Hepatocyte (in vitro differentiated cells): Measurements from ENCODE around the gene SERPINE2. TPM values are rescaled to one million over a fixed set of nuclear protein-coding genes. Genes with fewer than 3 reads are reported as not detected.
A peak's percentile ranks its signal among the peaks of the same experiment; 100 is the strongest.

Experiments
- DNase-seq: peaks from one replicate; pipeline ENCODE4 v3.0.0-alpha.2; 2016; ENCODE audit warnings: low spot score
- H2AFZ ChIP-seq: fragments of 200-600 bp; sonication (generic); 2 replicates; pipeline ENCODE4 v1.6.0; 2016; ENCODE audit warnings: antibody characterized with exemption, mild to moderate bottlenecking
- H3K27ac ChIP-seq: fragments of 200-600 bp; sonication (generic); 2 replicates; pipeline ENCODE4 v1.5.1; 2016; ENCODE audit warnings: mild to moderate bottlenecking
- H3K27me3 ChIP-seq: fragments of 200-600 bp; sonication (generic); 2 replicates; pipeline ENCODE4 v1.6.1; 2016
- H3K36me3 ChIP-seq: fragments of 200-600 bp; sonication (generic); replicated peaks from 2 replicates; pipeline ENCODE4 v1.5.1; 2016; ENCODE audit warnings: low read depth; ENCODE audit not compliant: insufficient read depth
- H3K4me1 ChIP-seq: fragments of 200-600 bp; sonication (generic); 2 replicates; pipeline ENCODE4 v1.5.1; 2016; ENCODE audit warnings: mild to moderate bottlenecking, moderate library complexity; ENCODE audit not compliant: insufficient read depth
- H3K4me2 ChIP-seq: fragments of 200-600 bp; sonication (generic); 2 replicates; pipeline ENCODE4 v1.6.0; 2016
- H3K4me3 ChIP-seq: fragments of 200-600 bp; sonication (generic); 2 replicates; pipeline ENCODE4 v1.5.1; 2016; ENCODE audit warnings: mild to moderate bottlenecking
- H3K79me2 ChIP-seq: fragments of 200-600 bp; sonication (generic); 2 replicates; pipeline ENCODE4 v1.6.0; 2017; ENCODE audit warnings: mild to moderate bottlenecking
- H3K9me2 ChIP-seq: fragments of 200-600 bp; sonication (generic); replicated peaks from 2 replicates; pipeline ENCODE4 v1.6.0; 2017; ENCODE audit warnings: mild to moderate bottlenecking; ENCODE audit not compliant: insufficient read depth
- H3K9me3 ChIP-seq: fragments of 200-600 bp; sonication (generic); 2 replicates; pipeline ENCODE4 v1.5.1; 2016; ENCODE audit warnings: low read depth, mild to moderate bottlenecking
- H4K20me1 ChIP-seq: fragments of 200-600 bp; sonication (generic); 2 replicates; pipeline ENCODE4 v1.6.0; 2016; ENCODE audit warnings: mild to moderate bottlenecking; ENCODE audit not compliant: insufficient read depth, poor library complexity, severe bottlenecking
- CTCF ChIP-seq: fragments of 200-600 bp; sonication (generic); IDR thresholded peaks from 2 replicates; pipeline ENCODE4 v1.5.1; 2016; ENCODE audit warnings: antibody characterized with exemption, mild to moderate bottlenecking; ENCODE audit not compliant: poor library complexity
- EZH2 ChIP-seq: fragments of 200-600 bp; sonication (generic); IDR thresholded peaks from 2 replicates; pipeline ENCODE4 v1.6.1; 2016; ENCODE audit warnings: antibody characterized with exemption, mild to moderate bottlenecking, borderline replicate concordance
- EZH2phosphoT487 ChIP-seq: fragments of 200-600 bp; sonication (generic); IDR thresholded peaks from one replicate; pipeline ENCODE4 v1.6.1; 2018; ENCODE audit warnings: antibody characterized with exemption, mild to moderate bottlenecking, low read depth, moderate library complexity; ENCODE audit not compliant: unreplicated experiment, severe bottlenecking
- WGBS: methylation state at CpG from one replicate; pipeline ENCODE4 v1.1.6; 2016; ENCODE audit warnings: low lambda C conversion rate; ENCODE audit errors: missing lambda C conversion rate; 5-methylcytosine and 5-hydroxymethylcytosine counted together
- polyA plus RNA-seq: library from polyadenylated mRNA; unstranded; fragments of >200 nt; fragmentation: Nextera tagmentation; extraction: Ambion mirVana; gene quantifications from 2 replicates; pipeline ENCODE4 v1.2.1, GENCODE V29; 2016
- total RNA-seq: library from RNA; depleted of rRNA; stranded (reverse); fragments of >200 nt; gene quantifications from 2 replicates; pipeline ENCODE4 v1.2.3, GENCODE V29; 2014

Gene SERPINE2
- total RNA-seq (153 and 186 TPM in 2 replicates), polyA plus RNA-seq (394 and 427 TPM in 2 replicates)

GRCh38 chr2:224039080-224039769, at the start of gene SERPINE2:
TSS of gene SERPINE2 (minus strand) at chr2:224039286. CDS start at chr2:224001900, 37,386 bp downstream.
- H3K9me2 ChIP-seq = no peaks in the 10 kb centered on the region
- WGBS = under 1% methylated on average over 49 of the region's 91 CpGs
- peaks cover 5% of the 10 kb centered on the region for H3K4me1 ChIP-seq
- peaks cover 34% of the 10 kb centered on the region for H3K79me2 ChIP-seq
- peak within 1 kb of the TSS; percentile 98 for H3K4me2 ChIP-seq
- H3K36me3 ChIP-seq = no peaks in the 10 kb centered on the region
- TF ChIP-seq EZH2phosphoT487 = no peak
- peak; percentile 53 for TF ChIP-seq CTCF
- peaks cover 9% of the 10 kb centered on the region for H4K20me1 ChIP-seq
- H3K9me3 ChIP-seq = no peaks in the 10 kb centered on the region
- peaks cover 41% of the 10 kb centered on the region for H3K27me3 ChIP-seq
- peak within 1 kb of the TSS; percentile 64 for H3K27ac ChIP-seq
- DNase-seq = peak; percentile 77
- H2AFZ ChIP-seq = peak within 1 kb of the TSS; percentile 94
- peak within 1 kb of the TSS; percentile 76 for H3K4me3 ChIP-seq

GRCh38 chr2:224086226-224086914, 47.3 kb upstream of the SERPINE2 start:
- no peaks in the 10 kb centered on the region for H3K9me2 ChIP-seq
- no peaks in the 10 kb centered on the region for H3K9me3 ChIP-seq
- TF ChIP-seq EZH2 = no peak
- no peak for TF ChIP-seq EZH2phosphoT487
- TF ChIP-seq CTCF = no peak
- no peak for DNase-seq
- no peak overlapping the region for H3K4me2 ChIP-seq
- H4K20me1 ChIP-seq = no peaks in the 10 kb centered on the region
- no peak overlapping the region for H2AFZ ChIP-seq
- H3K4me3 ChIP-seq = no peak overlapping the region
- WGBS = 50% methylated on average over 3 of the region's 3 CpGs
- H3K4me1 ChIP-seq = no peaks in the 10 kb centered on the region
- no peaks in the 10 kb centered on the region for H3K27me3 ChIP-seq
- H3K79me2 ChIP-seq = no peaks in the 10 kb centered on the region
- H3K27ac ChIP-seq = peak overlapping the region; percentile 38
- no peaks in the 10 kb centered on the region for H3K36me3 ChIP-seq

- no peak overlapping the region for H3K4me3 ChIP-seq
- H4K20me1 ChIP-seq = no peaks in the 10 kb centered on the region
- H3K27me3 ChIP-seq = no peaks in the 10 kb centered on the region
- TF ChIP-seq EZH2phosphoT487 = no peak
- no peak for TF ChIP-seq CTCF
- TF ChIP-seq EZH2 = no peak
- 90% methylated on average over 3 of the region's 3 CpGs for WGBS
- no peak overlapping the region for H3K4me2 ChIP-seq
- H3K36me3 ChIP-seq = no peaks in the 10 kb centered on the region
- H3K79me2 ChIP-seq = no peaks in the 10 kb centered on the region
- H3K9me2 ChIP-seq = no peaks in the 10 kb centered on the region
- H2AFZ ChIP-seq = no peak overlapping the region
- peak overlapping the region; percentile 1 for H3K27ac ChIP-seq
- no peaks in the 10 kb centered on the region for H3K4me1 ChIP-seq
- no peaks in the 10 kb centered on the region for H3K9me3 ChIP-seq
- no peak for DNase-seq
These were observed 46.7 kb upstream of the SERPINE2 start for GRCh38 chr2:224085811-224086210.
